Right hindlimb (tissue), 1 donor: ENCODE data around the gene OXNAD1.

Source experiments
- DNase-seq: peaks from one replicate; pipeline ENCODE4 v3.0.0-alpha.2; 2018

OXNAD1 gene

GRCh38 chr3:16264708-16265454 is at the start of gene OXNAD1, which contains the start of gene DPH3:
TSS of gene OXNAD1 (plus strand) at chr3:16265212. CDS start at chr3:16270953, 5,741 bp downstream.
TSS of gene DPH3 (minus strand) at chr3:16264943. CDS start at chr3:16264876, 67 bp downstream.
- peak; percentile 100 for DNase-seq

GRCh38 chr3:16216373-16216935 is 48.6 kb upstream of the OXNAD1 start:
- no peak for DNase-seq

- DNase-seq, result no peak
Observed at GRCh38 chr3:16219777-16220176, 45.2 kb upstream of the OXNAD1 start.

GRCh38 chr3:16221990-16222389 is 43.0 kb upstream of the OXNAD1 start:
- DNase-seq, result no peak

- no peak for DNase-seq
Observed at GRCh38 chr3:16222547-16222946, 42.5 kb upstream of the OXNAD1 start.

GRCh38 chr3:16224325-16224724 is 40.7 kb upstream of the OXNAD1 start:
- DNase-seq, result no peak

GRCh38 chr3:16227566-16227965 is 37.4 kb upstream of the OXNAD1 start:
- no peak for DNase-seq

- DNase-seq, result no peak
Observed at GRCh38 chr3:16229681-16230080, 35.3 kb upstream of the OXNAD1 start.

- no peak for DNase-seq
Observed at GRCh38 chr3:16231983-16232382, 33.0 kb upstream of the OXNAD1 start.

- no peak for DNase-seq
Observed at GRCh38 chr3:16233806-16234205, 31.2 kb upstream of the OXNAD1 start.

GRCh38 chr3:16234281-16234680 is 30.7 kb upstream of the OXNAD1 start:
- no peak for DNase-seq

- DNase-seq, result no peak
Observed at GRCh38 chr3:16236030-16236639, 28.9 kb upstream of the OXNAD1 start.

GRCh38 chr3:16236856-16237393 is 28.1 kb upstream of the OXNAD1 start:
- no peak for DNase-seq

GRCh38 chr3:16239086-16239770 is 25.8 kb upstream of the OXNAD1 start:
- no peak for DNase-seq

GRCh38 chr3:16239780-16240179 is 25.2 kb upstream of the OXNAD1 start:
- no peak for DNase-seq

GRCh38 chr3:16240229-16241023 is 24.6 kb upstream of the OXNAD1 start:
- no peak for DNase-seq

GRCh38 chr3:16241225-16241624 is 23.8 kb upstream of the OXNAD1 start:
- DNase-seq, result no peak

GRCh38 chr3:16242177-16242576 is 22.8 kb upstream of the OXNAD1 start:
- DNase-seq, result no peak

GRCh38 chr3:16243706-16244490 is 21.1 kb upstream of the OXNAD1 start:
- no peak for DNase-seq

GRCh38 chr3:16245609-16246008 is 19.4 kb upstream of the OXNAD1 start:
- DNase-seq, result no peak

GRCh38 chr3:16247282-16248061 is 17.5 kb upstream of the OXNAD1 start:
- DNase-seq, result peak; percentile 82
